ENCODE data around the gene NXPH4. TPM values are rescaled to one million over a fixed set of nuclear protein-coding genes. Genes with fewer than 3 reads are reported as not detected.

The NXPH4 gene
- polyA plus RNA-seq (0.53 TPM in 1 of 2 replicates, not detected in the other), polyA minus RNA-seq (not detected in 2 replicates)

GRCh38 chr12:57216014-57216911 lies at the start of gene NXPH4:
Gene NXPH4 (plus strand): TSS chr12:57216794. CDS start chr12:57216970, 176 bp downstream.
- H3K9me2 ChIP-seq (ENCODE audit: insufficient read depth, low read length): no peaks in the 10 kb centered on the region
- no peak within 1 kb of the TSS for H3K4me2 ChIP-seq (ENCODE audit: low read length)
- H3F3A ChIP-seq (ENCODE audit: insufficient read depth, low read length, poor library complexity, severe bottlenecking): no peaks in the 10 kb centered on the region
- peaks cover 6% of the 10 kb centered on the region for H3K36me3 ChIP-seq (ENCODE audit: insufficient read depth, low read length)
- no peak within 1 kb of the TSS for H3K27ac ChIP-seq (ENCODE audit: low read length)
- peaks cover 71% of the 10 kb centered on the region for H3K27me3 ChIP-seq (ENCODE audit: insufficient read depth, low read depth, low read length)
- H3K79me2 ChIP-seq (replicated peaks; ENCODE audit: insufficient read depth, low read length): no peaks in the 10 kb centered on the region
- H2AFZ ChIP-seq (ENCODE audit: low read depth, low read length): no peak within 1 kb of the TSS
- H3K9me3 ChIP-seq (ENCODE audit: low read length): no peaks in the 10 kb centered on the region
- TF ChIP-seq EZH2 (IDR thresholded peaks at IDR 0.05; ENCODE audit: borderline replicate concordance, insufficient read depth, low read length, poor library complexity, severe bottlenecking) (peak; percentile 56), POLR2AphosphoS5 (IDR thresholded peaks at IDR 0.05) (no peak), RAD21 (conservative IDR thresholded peaks at IDR 0.05) (no peak), REST (IDR thresholded peaks at IDR 0.05; ENCODE audit: borderline replicate concordance) (no peak), TAF1 (IDR thresholded peaks at IDR 0.05; ENCODE audit: low read depth) (peak; percentile 17), EP300 (conservative IDR thresholded peaks at IDR 0.05; ENCODE audit: poor library complexity, severe bottlenecking) (no peak), SMC3 (conservative IDR thresholded peaks at IDR 0.05; ENCODE audit: poor library complexity) (no peak), CTCF (IDR thresholded peaks at IDR 0.05; ENCODE audit: poor library complexity, severe bottlenecking) (no peak)
- no peaks in the 10 kb centered on the region for H4K20me1 ChIP-seq (ENCODE audit: insufficient read depth)
- peak within 1 kb of the TSS; percentile 62 for H3K4me3 ChIP-seq (ENCODE audit: low read length)
- H3K9ac ChIP-seq (ENCODE audit: low read length): peak within 1 kb of the TSS; percentile 23

- Histone ChIP-seq H3K9me2 (ENCODE audit: insufficient read depth, low read length) (no peaks in the 10 kb centered on the region), H3K4me3 (ENCODE audit: low read length) (no peak overlapping the region), H3K36me3 (ENCODE audit: insufficient read depth, low read length) (peaks cover 11% of the 10 kb centered on the region), H3K27ac (ENCODE audit: low read length) (no peak overlapping the region), H3K27me3 (ENCODE audit: insufficient read depth, low read depth, low read length) (no peaks in the 10 kb centered on the region), H3F3A (ENCODE audit: insufficient read depth, low read length, poor library complexity, severe bottlenecking) (no peaks in the 10 kb centered on the region), H4K20me1 (ENCODE audit: insufficient read depth) (no peaks in the 10 kb centered on the region), H3K79me2 (replicated peaks; ENCODE audit: insufficient read depth, low read length) (no peaks in the 10 kb centered on the region), H2AFZ (ENCODE audit: low read depth, low read length) (no peak overlapping the region), H3K9me3 (ENCODE audit: low read length) (no peaks in the 10 kb centered on the region), H3K9ac (ENCODE audit: low read length) (no peak overlapping the region), H3K4me2 (ENCODE audit: low read length) (no peak overlapping the region)
- TF ChIP-seq EP300 (conservative IDR thresholded peaks at IDR 0.05; ENCODE audit: poor library complexity, severe bottlenecking) (no peak), POLR2AphosphoS5 (IDR thresholded peaks at IDR 0.05) (no peak), TAF1 (IDR thresholded peaks at IDR 0.05; ENCODE audit: low read depth) (no peak), RAD21 (conservative IDR thresholded peaks at IDR 0.05) (no peak), CTCF (IDR thresholded peaks at IDR 0.05; ENCODE audit: poor library complexity, severe bottlenecking) (no peak), REST (IDR thresholded peaks at IDR 0.05; ENCODE audit: borderline replicate concordance) (no peak), EZH2 (IDR thresholded peaks at IDR 0.05; ENCODE audit: borderline replicate concordance, insufficient read depth, low read length, poor library complexity, severe bottlenecking) (no peak), SMC3 (conservative IDR thresholded peaks at IDR 0.05; ENCODE audit: poor library complexity) (no peak), MXI1 (conservative IDR thresholded peaks at IDR 0.05; ENCODE audit: poor library complexity, severe bottlenecking) (no peak)
Measured at GRCh38 chr12:57166971-57167371, 49.6 kb upstream of the NXPH4 start.

Data from neural cell (in vitro differentiated cells).